HG03432 (cell line): Measurements from ENCODE around the gene GIMAP8.
"Not testable (repeated sequence)": the region's sequence is repeated elsewhere in the genome, so short reads cannot be mapped to it uniquely, and the experiment has no call there.

ENCODE experiments used
- ATAC-seq: cut with Tn5 transposase; IDR thresholded peaks from one replicate; pipeline ENCODE4 v1.9.1; 2021; ENCODE audit warnings: mild to moderate bottlenecking, moderate library complexity; ENCODE audit not compliant: unreplicated experiment

Gene GIMAP8

GRCh38 chr7:150461520-150461919, 11.1 kb downstream of the GIMAP8 start:
- no peak for ATAC-seq

- no peak for ATAC-seq
Measured at GRCh38 chr7:150462413-150462812, 12.0 kb downstream of the GIMAP8 start.

GRCh38 chr7:150463461-150463860, 13.0 kb downstream of the GIMAP8 start:
- ATAC-seq, result no peak

- ATAC-seq, result no peak
Measured at GRCh38 chr7:150464962-150465361, 14.5 kb downstream of the GIMAP8 start.

GRCh38 chr7:150465414-150465813, 15.0 kb downstream of the GIMAP8 start:
- no peak for ATAC-seq

GRCh38 chr7:150466477-150466876, 16.0 kb downstream of the GIMAP8 start:
- no peak for ATAC-seq

GRCh38 chr7:150468241-150468640, 17.8 kb downstream of the GIMAP8 start:
- no peak for ATAC-seq

GRCh38 chr7:150471886-150472285, 21.5 kb downstream of the GIMAP8 start:
- no peak for ATAC-seq

GRCh38 chr7:150473902-150474301, 23.5 kb downstream of the GIMAP8 start:
- ATAC-seq, result no peak

- ATAC-seq, result no peak
Measured at GRCh38 chr7:150476285-150476684, 25.9 kb downstream of the GIMAP8 start.

DNA sequence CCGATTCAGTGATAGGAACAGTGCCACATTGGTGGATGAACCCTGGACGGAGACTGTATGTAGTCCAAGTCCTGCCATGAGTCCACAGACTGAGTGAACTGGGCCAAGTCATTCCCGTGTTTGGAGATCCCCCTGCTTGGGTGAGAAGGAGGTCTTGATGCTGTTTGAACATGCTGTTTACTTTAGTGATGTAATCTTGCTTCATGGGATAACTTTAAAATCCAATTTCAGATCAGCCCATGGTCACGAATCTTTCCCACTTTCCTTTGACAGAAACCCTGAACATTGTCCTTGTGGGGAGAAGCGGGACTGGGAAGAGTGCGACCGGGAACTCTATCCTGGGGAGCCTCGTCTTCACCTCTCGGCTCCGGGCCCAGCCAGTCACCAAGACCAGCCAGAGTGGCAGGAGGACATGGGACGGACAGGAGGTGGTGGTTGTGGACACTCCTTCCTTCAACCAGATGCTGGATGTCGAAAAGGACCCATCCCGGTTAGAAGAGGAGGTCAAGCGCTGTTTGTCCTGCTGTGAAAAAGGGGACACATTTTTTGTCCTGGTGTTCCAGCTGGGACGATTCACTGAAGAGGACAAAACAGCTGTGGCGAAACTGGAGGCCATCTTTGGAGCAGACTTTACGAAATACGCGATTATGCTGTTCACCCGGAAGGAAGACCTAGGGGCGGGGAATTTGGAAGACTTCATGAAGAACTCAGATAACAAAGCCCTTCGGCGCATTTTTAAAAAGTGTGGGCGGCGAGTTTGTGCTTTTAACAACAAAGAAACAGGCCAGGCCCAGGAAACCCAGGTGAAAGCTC, 26.6 kb downstream of the GIMAP8 start:
- ATAC-seq, result no peak

DNA sequence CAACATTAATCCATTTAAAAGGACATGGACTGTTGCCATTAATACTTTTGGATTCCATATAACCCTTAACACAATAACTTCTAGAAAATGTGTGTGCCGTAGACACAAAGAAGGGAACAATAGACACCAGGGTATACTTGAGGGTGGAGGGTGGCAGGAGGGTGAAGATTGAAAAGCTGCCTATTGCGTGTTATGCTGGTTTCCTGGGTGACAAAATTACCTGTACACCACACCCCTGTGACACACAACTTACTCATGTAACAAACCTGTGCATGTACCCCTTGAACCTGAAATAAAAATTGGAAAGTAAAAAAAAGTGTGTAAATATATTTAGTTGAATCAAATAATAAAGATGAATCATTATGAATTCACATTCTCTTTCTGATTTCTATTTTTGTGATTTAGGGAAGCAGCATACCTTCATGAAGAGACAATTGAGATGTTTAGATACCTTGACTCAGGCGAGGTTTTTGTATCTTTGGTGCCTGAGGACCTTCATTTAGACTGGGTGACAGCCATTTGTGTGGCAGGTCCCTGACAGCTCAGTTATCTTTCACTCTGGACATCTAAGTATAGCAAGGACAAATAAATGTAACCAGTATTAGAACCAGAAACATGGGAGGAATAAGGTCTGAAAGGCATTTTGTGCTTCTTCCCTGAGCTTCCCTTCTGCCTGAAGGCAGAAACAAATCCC, 28.7 kb downstream of the GIMAP8 start:
- ATAC-seq, result no peak

DNA sequence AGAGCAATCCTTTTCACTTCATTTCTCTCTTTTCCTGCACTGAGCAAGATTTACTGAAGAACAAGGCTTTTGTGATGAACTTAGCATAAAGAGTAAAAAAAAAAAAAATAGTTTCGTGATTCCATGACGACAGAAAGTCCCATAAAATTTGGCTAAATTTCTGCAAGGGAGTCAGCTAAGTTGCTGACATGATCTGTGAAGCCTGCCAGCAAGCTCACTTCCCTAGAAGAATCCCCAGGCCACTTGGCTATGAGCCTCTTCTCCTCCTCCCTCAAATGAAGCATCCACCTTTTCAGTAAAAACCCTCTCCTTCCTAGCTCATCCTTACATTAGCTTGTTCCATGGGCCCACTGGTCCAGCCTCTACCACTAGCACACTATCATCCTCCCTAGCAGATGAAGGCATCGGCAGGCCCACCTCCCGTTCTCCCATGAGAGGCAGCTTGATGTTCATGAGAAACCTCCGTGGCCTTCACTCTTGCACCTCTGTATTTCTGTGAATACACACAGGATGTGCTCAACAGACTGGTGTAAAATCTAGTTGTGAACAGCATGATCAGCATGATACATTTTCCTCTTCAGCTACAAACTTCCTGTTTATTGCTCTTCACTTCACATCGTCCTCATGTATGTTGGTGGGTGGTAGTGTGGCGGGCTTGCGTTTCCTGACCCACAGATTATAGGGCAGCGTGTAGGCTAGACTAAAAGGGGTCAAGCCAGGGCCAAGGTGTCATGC, 30.9 kb downstream of the GIMAP8 start:
- no peak for ATAC-seq

- no peak for ATAC-seq
Measured at GRCh38 chr7:150481922-150482321, 31.5 kb downstream of the GIMAP8 start.

- ATAC-seq, result not testable (repeated sequence)
Measured at GRCh38 chr7:150483514-150483913, 33.1 kb downstream of the GIMAP8 start.

DNA sequence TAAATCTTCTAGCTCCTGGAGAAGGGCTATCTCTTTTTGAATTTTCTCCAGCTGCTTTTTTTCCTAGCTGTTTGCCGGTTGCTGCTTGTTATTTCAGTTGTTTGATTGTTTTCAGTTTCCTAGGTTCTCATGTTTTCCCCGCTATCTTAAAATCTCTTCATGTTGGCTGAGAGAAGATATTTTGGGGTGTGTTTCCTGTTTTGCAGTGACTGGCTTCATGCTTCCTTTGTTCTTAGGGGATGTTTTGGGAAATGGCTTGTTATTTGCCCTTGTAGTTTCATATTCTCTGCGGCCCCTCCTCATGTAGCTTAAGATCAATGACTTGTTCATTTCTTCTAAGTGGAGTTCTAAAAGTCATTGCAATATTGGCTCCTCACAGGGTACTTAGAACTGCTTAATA, 33.6 kb downstream of the GIMAP8 start:
- ATAC-seq, result not testable (repeated sequence)

DNA sequence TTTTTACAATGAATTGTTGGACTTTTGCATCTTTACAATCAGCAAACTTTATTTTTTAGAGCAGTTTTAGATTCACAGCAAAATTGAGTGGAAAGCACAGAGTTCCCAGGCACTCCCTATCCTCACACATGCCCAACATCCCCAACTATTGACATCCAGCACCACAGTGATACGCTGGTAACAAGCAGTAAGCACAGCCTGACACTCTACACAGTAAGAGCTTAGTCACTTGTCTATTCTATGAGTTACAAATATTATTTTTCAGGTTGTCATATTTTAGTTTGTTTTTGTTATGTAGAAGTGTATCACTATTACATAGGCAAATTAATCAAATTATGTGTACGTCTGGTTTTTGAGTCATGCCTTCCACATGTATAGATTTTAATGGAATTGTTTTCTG, 37.2 kb downstream of the GIMAP8 start:
- ATAC-seq, result no peak

- ATAC-seq, result no peak
Measured at GRCh38 chr7:150489782-150490181, 39.4 kb downstream of the GIMAP8 start.

DNA sequence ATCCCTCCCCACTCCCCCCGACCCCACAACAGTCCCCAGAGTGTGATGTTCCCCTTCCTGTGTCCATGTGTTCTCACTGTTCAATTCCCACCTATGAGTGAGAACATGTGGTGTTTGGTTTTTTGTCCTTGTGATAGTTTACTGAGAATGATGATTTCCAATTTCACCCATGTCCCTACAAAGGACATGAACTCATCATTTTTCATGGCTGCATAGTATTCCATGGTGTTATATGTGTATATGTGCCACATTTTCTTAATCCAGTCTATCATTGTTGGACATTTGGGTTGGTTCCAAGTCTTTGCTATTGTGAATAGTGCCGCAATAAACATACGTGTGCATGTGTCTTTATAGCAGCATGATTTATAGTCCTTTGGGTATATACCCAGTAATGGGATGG, 43.0 kb downstream of the GIMAP8 start:
- ATAC-seq, result not testable (repeated sequence)

GRCh38 chr7:150502519-150502918, 52.1 kb downstream of the GIMAP8 start:
- ATAC-seq, result no peak

- no peak for ATAC-seq
Measured at GRCh38 chr7:150503155-150503554, 52.7 kb downstream of the GIMAP8 start.

DNA sequence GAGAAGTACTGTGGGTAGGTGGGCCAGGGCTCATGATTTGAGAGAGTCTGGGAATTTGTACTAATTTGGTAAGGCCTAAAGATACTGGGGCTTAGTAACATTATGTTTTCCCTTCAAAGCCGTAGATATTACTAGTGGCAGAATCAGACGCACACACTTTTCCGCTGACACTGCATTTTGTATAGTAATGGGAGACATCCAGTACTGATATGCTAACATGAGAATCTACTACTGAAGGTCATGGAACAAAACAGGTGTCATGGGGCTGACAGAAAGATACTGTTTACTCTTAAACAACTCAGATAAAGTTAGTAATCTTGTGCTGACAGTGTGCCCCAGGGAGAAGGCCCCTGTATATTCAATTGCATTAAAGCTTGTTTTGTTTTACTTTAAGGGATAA, 53.2 kb downstream of the GIMAP8 start:
- no peak for ATAC-seq
